Endothelial cell of umbilical vein (primary cell): Measurements from ENCODE around the gene ZBTB43. TPM values are rescaled to one million over a fixed set of nuclear protein-coding genes. Genes with fewer than 3 reads are reported as not detected.
"Not testable (repeated sequence)": the region's sequence is repeated elsewhere in the genome, so short reads cannot be mapped to it uniquely, and the experiment has no call there.

ENCODE experiments used
- BruUV-seq: library from RNA; stranded (reverse); fragments of 400-500 nt; replicated peaks from 2 replicates; lab custom pipeline; 2021; lab: Mats Ljungman, UMichigan
- CTCF ChIA-PET: fragments of 300-600, 350-600 bp; sonication (Branson Sonifier 250); formaldehyde crosslinking; loops from one replicate; lab custom pipeline; 2021; ENCODE audit warnings: antibody characterized with exemption, inconsistent platforms; lab: Charles Lee
- POLR2A ChIA-PET: fragments of 300-600, 350-600 bp; sonication (Branson Sonifier 250); formaldehyde crosslinking; loops from one replicate; lab custom pipeline; 2021; ENCODE audit warnings: antibody characterized with exemption, inconsistent platforms; lab: Charles Lee
- DNase-seq: peaks from one replicate; pipeline ENCODE4 v3.0.0-alpha.2; 2011; ENCODE audit warnings: low read depth, low spot score
- FAIRE-seq: peaks from 2 replicates; lab custom pipeline; 2011; peaks lifted over from hg19 to GRCh38; lab: Jason Lieb, UNC
- H2AFZ ChIP-seq: 2 replicates; pipeline ENCODE4 v1.6.0; 2012; ENCODE audit warnings: low read depth, low read length, control low read depth, inconsistent platforms
- H3K27ac ChIP-seq: 2 replicates; pipeline ENCODE4 v1.5.1; 2011; ENCODE audit warnings: low read depth, mild to moderate bottlenecking, control low read depth, low read length, moderate library complexity; ENCODE audit not compliant: insufficient read depth
- H3K27me3 ChIP-seq, 2 experiments: 2 replicates each; pipeline versions ENCODE4 v1.6.0 to v1.6.1; 2011; ENCODE audit warnings: low read length in 2 of 2, mixed read lengths in 1 of 2; ENCODE audit not compliant: control insufficient read depth in 2 of 2, insufficient read depth in 2 of 2
- H3K36me3 ChIP-seq, 2 experiments: 2 replicates in 1 of 2; 3 replicates in 1 of 2; pipeline ENCODE4 v1.5.1; 2011; ENCODE audit warnings: low read length in 2 of 2, mild to moderate bottlenecking in 1 of 2, moderate library complexity in 1 of 2; ENCODE audit not compliant: control insufficient read depth in 2 of 2, insufficient read depth in 2 of 2; ENCODE audit errors: extremely low read depth in 1 of 2
- H3K4me1 ChIP-seq: 3 replicates; pipeline ENCODE4 v1.5.1; 2011; ENCODE audit warnings: mild to moderate bottlenecking, low read length; ENCODE audit not compliant: control insufficient read depth, insufficient read depth; ENCODE audit errors: extremely low read depth
- H3K4me2 ChIP-seq: 2 replicates; pipeline ENCODE4 v1.6.1; 2011; ENCODE audit warnings: low read length, control low read depth, mixed read lengths; ENCODE audit not compliant: insufficient read depth
- H3K4me3 ChIP-seq, 3 experiments: fragments of 200-600 bp in 1 of 3; sonication (generic), shearing (Covaris generic) in 1 of 3; replicated peaks in 1 of 3; 2 replicates each; pipeline ENCODE4 v1.5.1; 2011 to 2016; ENCODE audit warnings: control low read depth in 3 of 3, low read length in 3 of 3, mild to moderate bottlenecking in 2 of 3, inconsistent platforms in 1 of 3, low read depth in 1 of 3, moderate library complexity in 1 of 3; ENCODE audit not compliant: insufficient read depth in 1 of 3
- H3K79me2 ChIP-seq: 2 replicates; pipeline ENCODE4 v1.6.0; 2012; ENCODE audit warnings: low read length, inconsistent platforms; ENCODE audit not compliant: control insufficient read depth, insufficient read depth
- H3K9ac ChIP-seq: replicated peaks from 2 replicates; pipeline ENCODE3; 2011; ENCODE audit warnings: low read length, control low read depth; ENCODE audit not compliant: insufficient read depth; ENCODE audit errors: extremely low read depth
- H3K9me1 ChIP-seq: replicated peaks from 3 replicates; pipeline ENCODE4 v1.6.0; 2011; ENCODE audit warnings: mild to moderate bottlenecking, low read length; ENCODE audit not compliant: control insufficient read depth, insufficient read depth; ENCODE audit errors: extremely low read depth
- H3K9me3 ChIP-seq: replicated peaks from 2 replicates; pipeline ENCODE4 v1.5.1; 2012; ENCODE audit warnings: low read length, inconsistent platforms; ENCODE audit not compliant: control insufficient read depth, insufficient read depth
- H4K20me1 ChIP-seq: replicated peaks from 2 replicates; pipeline ENCODE3; 2011; ENCODE audit warnings: mild to moderate bottlenecking, low read length; ENCODE audit not compliant: control insufficient read depth, insufficient read depth; ENCODE audit errors: extremely low read depth
- GATA2 ChIP-seq: IDR thresholded peaks from 2 replicates; pipeline ENCODE4 v1.7.0; 2011; ENCODE audit warnings: low read depth, mild to moderate bottlenecking, moderate library complexity, mixed read lengths, low read length; ENCODE audit not compliant: insufficient read length, insufficient read depth
- JUN ChIP-seq: IDR thresholded peaks from 2 replicates; pipeline ENCODE4 v1.6.1; 2011; ENCODE audit warnings: borderline replicate concordance, low read depth; ENCODE audit not compliant: insufficient read length, insufficient read depth
- MYC ChIP-seq: IDR thresholded peaks from one replicate; pipeline ENCODE4 v1.6.1; 2011; ENCODE audit warnings: mild to moderate bottlenecking, low read depth, low read length
- POLR2A ChIP-seq: IDR thresholded peaks from 2 replicates; pipeline ENCODE4 v1.6.1; 2012; ENCODE audit warnings: low read depth, mild to moderate bottlenecking, control low read depth, low read length
- dilution Hi-C: fragments of 300-500 bp; cut with MboI; formaldehyde crosslinking; loops from one replicate; pipeline ENCODE4 v1.15.0; 2019; ENCODE audit warnings: low sequenced_read_pairs; ENCODE audit not compliant: extremely low pct_ligation_motif_present
- intact Hi-C: fragments of 100-400 bp; cut with micrococcal nuclease; formaldehyde crosslinking; loops from one replicate; pipeline ENCODE4 v1.10.0; 2022
- polyA plus RNA-seq, 4 experiments: library from polyadenylated mRNA; depleted of rRNA in 3 of 4; stranded (reverse) in 3 of 4; unstranded in 1 of 4; fragments of >200 nt; gene quantifications; 2 replicates each; pipeline versions ENCODE4 v1.2.1 to v1.2.3, GENCODE V29; 2011 to 2012; ENCODE audit warnings: missing spikeins in 1 of 4
- total RNA-seq: library from RNA; stranded (reverse); gene quantifications from 2 replicates; pipeline ENCODE4 v1.2.3, GENCODE V29; 2021

Gene ZBTB43
- total and polyA plus RNA-seq, 2 donors (not counting 3 experiments of a cell fraction or from before 2014, with no cell fraction given): 3.2 to 9.0 TPM

- Histone ChIP-seq H3K27me3 (peaks cover 10 to 25% of the 10 kb centered on the region in 2 experiments), H2AFZ (no peak overlapping the region), H3K27ac (no peak overlapping the region), H4K20me1 (no peaks in the 10 kb centered on the region), H3K4me2 (no peak overlapping the region), H3K9me1 (no peaks in the 10 kb centered on the region), H3K9ac (no peak overlapping the region), H3K36me3 (no peaks in the 10 kb centered on the region), H3K4me3 (no peak overlapping the region), H3K79me2 (no peaks in the 10 kb centered on the region), H3K4me1 (no peaks in the 10 kb centered on the region), H3K9me3 (no peaks in the 10 kb centered on the region)
- no peak for TF ChIP-seq POLR2A
- TF ChIP-seq GATA2: no peak
- TF ChIP-seq JUN: no peak
- no peak for TF ChIP-seq MYC
- DNase-seq (no peak), FAIRE-seq (no peak)
- dilution Hi-C loops: no loop called here
- no TSS peak for BruUV-seq
- intact Hi-C loops: no loop called here
- CTCF ChIA-PET: interaction anchor here (0.6 to 11.4 kb wide), 4 partner anchors 11 to 94 kb away, joined by 3 to 675 read pairs (median 6); no protein-coding TSS in a partner anchor
- POLR2A ChIA-PET: no interaction called here
Observed at GRCh38 chr9:126784401-126784800, 20.4 kb upstream of the ZBTB43 start.

- H3K79me2 ChIP-seq, H2AFZ ChIP-seq, H3K4me3 ChIP-seq, H3K9me1 ChIP-seq, BruUV-seq, POLR2A ChIA-PET, H3K27ac ChIP-seq, FAIRE-seq, H3K36me3 ChIP-seq, H4K20me1 ChIP-seq, intact Hi-C loops, H3K4me2 ChIP-seq, H3K9me3 ChIP-seq, H3K9ac ChIP-seq, H3K4me1 ChIP-seq, dilution Hi-C loops, DNase-seq: not testable (repeated sequence)
- H3K27me3 ChIP-seq: peaks cover 10 to 26% of the 10 kb centered on the region in 2 experiments
- CTCF ChIA-PET: interaction anchor here (1.1 to 11.4 kb wide), 2 partner anchors 15 to 78 kb away, joined by 4 to 675 read pairs; no protein-coding TSS in a partner anchor
Observed at GRCh38 chr9:126784841-126785240, 20.0 kb upstream of the ZBTB43 start.
